ENCODE measurements around the gene VWA8. TPM values are rescaled to one million over a fixed set of nuclear protein-coding genes. Genes with fewer than 3 reads are reported as not detected.
"Not testable (repeated sequence)": the region's sequence is repeated elsewhere in the genome, so short reads cannot be mapped to it uniquely, and the experiment has no call there.

VWA8 gene
- total RNA-seq, 2 experiments from 2014 or later = 13.5 to 14.4 TPM

DNA sequence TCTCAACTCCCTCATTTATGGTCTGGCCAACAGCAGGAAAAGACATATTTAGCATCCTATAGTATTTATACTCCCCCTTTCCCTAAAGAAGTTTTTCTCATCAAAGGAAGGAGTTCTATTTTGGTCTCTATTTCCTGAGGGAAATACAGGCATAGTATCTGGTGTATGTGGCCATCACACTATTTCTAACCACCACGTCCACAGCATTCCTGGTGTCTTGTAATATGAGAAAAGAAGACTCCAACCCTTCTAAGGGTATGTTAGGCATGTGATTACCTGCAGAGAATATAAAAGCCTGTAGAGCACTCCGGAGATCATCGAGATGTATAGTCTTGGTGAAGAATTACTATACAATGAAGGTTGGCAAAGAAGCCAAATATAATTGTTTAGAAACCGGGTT is 137.4 kb downstream of the VWA8 start:
- H3K27ac Mint-ChIP-seq = no peak overlapping the region
- H3K4me3 Mint-ChIP-seq = no peak overlapping the region
- ChIA-PET POLR2A (no interaction called here), CTCF (no interaction called here)
- no peaks in the 10 kb centered on the region for H3K4me1 Mint-ChIP-seq
- no peaks in the 10 kb centered on the region for H3K9me3 Mint-ChIP-seq
- no peaks in the 10 kb centered on the region for H3K27me3 Mint-ChIP-seq
- no peak for DNase-seq
- peaks cover 6% of the 10 kb centered on the region for H3K36me3 Mint-ChIP-seq (ENCODE audit: low read depth)

DNA sequence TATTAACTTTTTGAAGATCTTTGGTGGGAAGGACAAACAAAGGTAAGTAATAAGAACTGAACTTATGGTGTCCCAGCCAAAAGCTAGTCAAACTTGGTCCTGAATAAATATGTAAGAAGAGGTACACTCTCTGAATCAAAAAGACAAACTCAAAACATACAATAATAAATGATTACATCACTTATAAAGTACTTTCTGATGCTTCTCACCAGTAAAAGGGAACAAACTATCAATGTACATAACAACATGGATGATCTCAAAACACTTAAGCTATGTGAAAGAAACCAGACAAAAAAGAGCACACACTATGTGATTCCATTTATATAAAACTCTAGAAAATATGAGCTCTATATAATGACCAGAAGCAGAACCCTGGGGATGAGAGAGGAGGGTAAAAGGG is 138.3 kb downstream of the VWA8 start:
- H3K27ac Mint-ChIP-seq = no peak overlapping the region
- DNase-seq = no peak
- POLR2A ChIA-PET = no interaction called here
- no peaks in the 10 kb centered on the region for H3K4me1 Mint-ChIP-seq
- no peak overlapping the region for H3K4me3 Mint-ChIP-seq
- CTCF ChIA-PET = no interaction called here
- H3K27me3 Mint-ChIP-seq = no peaks in the 10 kb centered on the region
- H3K9me3 Mint-ChIP-seq = no peaks in the 10 kb centered on the region
- H3K36me3 Mint-ChIP-seq (ENCODE audit: low read depth) = peaks cover 9% of the 10 kb centered on the region

DNA sequence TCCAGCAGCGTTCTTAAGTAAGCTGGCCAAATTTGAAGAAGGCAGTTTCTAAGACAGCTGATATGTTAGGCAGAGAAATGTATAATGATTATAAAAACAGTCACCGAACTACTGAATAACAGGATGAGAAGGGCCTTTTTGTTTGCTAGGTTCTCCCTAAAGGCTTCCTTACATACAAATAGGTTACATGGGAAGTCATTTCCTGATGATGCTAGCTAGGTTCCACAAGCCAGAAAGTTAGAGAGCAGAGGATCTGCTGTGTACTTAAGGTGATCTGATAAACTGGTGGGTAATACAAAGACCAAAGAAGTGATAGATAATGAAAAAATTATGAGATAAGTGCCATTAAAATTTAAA is 139.7 kb downstream of the VWA8 start:
- DNase-seq = no peak
- Mint-ChIP-seq H3K27ac (no peak overlapping the region), H3K4me3 (no peak overlapping the region), H3K9me3 (no peaks in the 10 kb centered on the region), H3K4me1 (no peaks in the 10 kb centered on the region), H3K36me3 (ENCODE audit: low read depth) (peaks cover 5% of the 10 kb centered on the region), H3K27me3 (no peaks in the 10 kb centered on the region)
- POLR2A ChIA-PET = no interaction called here
- CTCF ChIA-PET = no interaction called here

DNA sequence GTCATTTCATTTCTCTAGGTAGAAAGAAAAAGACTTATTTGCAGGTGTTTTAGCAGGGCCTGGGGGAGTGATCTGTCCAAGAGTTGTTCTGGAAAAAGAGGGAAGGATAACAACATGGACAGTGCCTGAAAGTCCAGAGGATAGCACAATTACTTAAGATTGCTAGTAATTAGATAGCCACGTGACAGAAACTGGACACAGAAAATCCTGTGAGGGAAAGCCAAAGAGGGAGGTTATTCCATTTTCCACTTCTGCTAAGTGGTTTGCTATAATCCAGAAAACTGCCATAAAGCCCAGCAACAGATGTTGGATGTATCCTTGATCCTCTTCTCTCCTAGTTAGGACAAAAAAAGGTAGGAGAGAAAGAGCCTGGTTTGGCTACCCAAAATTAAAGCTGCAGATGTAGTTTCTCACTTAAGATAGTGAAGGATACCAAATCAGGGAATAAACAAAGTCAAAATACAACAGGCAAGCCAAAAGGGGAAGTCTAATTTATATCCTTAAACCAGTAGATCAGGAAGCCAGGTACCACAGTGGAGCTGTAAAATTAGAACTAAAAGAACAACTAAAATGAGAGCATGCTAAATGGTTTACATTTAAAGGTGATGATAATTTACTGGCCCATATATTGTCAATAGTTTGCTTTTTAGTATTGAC is 140.2 kb downstream of the VWA8 start:
- ChIA-PET CTCF (no interaction called here), POLR2A (no interaction called here)
- no peaks in the 10 kb centered on the region for H3K27me3 Mint-ChIP-seq
- no peaks in the 10 kb centered on the region for H3K9me3 Mint-ChIP-seq
- DNase-seq = no peak
- H3K4me1 Mint-ChIP-seq = no peaks in the 10 kb centered on the region
- peaks cover 6% of the 10 kb centered on the region for H3K36me3 Mint-ChIP-seq (ENCODE audit: low read depth)
- H3K27ac Mint-ChIP-seq = no peak overlapping the region
- H3K4me3 Mint-ChIP-seq = no peak overlapping the region

DNA sequence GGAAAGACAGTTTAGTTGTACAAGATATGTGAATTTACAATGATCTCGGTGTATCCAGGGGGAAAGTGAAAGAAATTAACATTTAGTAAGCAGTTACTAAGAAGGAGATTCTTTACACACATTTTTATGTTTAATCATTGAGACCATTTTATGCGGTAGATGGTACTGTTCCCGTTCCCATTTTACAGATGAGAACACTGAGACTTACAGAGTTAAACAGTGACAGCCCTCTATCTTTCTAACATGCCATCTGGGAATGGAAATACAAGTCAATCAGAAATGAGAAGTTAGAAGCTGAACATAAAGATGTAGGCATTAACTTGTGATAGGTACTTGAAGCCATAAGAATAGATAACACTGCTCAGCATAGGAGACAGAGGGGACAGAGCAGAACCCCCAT is 144.9 kb downstream of the VWA8 start:
- POLR2A ChIA-PET = no interaction called here
- CTCF ChIA-PET = no interaction called here
- Mint-ChIP-seq H3K27ac (no peak overlapping the region), H3K27me3 (no peaks in the 10 kb centered on the region), H3K9me3 (no peaks in the 10 kb centered on the region), H3K4me1 (peaks cover 12% of the 10 kb centered on the region), H3K4me3 (no peak overlapping the region), H3K36me3 (ENCODE audit: low read depth) (peaks cover 20% of the 10 kb centered on the region)
- DNase-seq = no peak

DNA sequence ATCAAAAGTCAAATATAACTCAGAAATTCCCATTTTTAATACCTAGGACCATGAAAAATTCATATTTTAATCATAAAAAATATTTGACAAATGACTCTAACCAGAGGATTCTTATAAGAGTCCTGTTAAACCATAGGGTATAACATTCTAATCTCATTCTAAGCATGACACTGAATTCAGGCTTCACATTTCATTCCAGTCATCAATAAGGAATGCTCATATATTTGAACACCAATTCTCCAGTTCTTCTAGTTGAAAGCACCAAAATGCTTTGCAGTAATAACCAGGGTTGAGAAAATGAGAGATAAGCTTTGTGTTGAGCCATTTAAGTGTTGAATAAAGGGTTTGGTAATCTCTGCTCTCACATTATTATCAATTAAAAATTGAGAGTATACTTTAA is 147.5 kb downstream of the VWA8 start:
- ChIA-PET POLR2A (no interaction called here), CTCF (no interaction called here)
- no peak for DNase-seq
- Mint-ChIP-seq H3K27me3 (no peaks in the 10 kb centered on the region), H3K36me3 (ENCODE audit: low read depth) (peaks cover 36% of the 10 kb centered on the region), H3K4me3 (no peak overlapping the region), H3K9me3 (no peaks in the 10 kb centered on the region), H3K27ac (no peak overlapping the region), H3K4me1 (peaks cover 12% of the 10 kb centered on the region)

DNA sequence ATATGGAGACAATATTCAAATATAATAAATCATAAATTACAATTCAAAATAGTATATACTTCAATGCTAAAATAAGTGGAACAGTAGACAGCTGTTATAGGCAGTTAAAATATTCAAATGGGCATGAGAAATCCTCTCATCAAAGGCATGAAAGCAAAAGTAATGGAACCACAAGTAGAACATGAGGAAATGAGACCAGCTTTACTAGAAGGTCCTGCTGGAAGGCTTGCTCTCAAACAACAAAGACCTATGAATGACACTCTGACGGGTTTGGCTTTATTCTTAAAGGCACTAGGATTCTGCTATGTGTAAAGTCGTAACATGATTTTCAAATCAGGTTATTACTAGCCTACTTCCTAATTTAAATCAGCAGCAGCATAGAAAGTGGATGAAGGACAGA is 148.1 kb downstream of the VWA8 start:
- no peak overlapping the region for H3K4me3 Mint-ChIP-seq
- ChIA-PET CTCF (no interaction called here), POLR2A (no interaction called here)
- no peak for DNase-seq
- H3K27ac Mint-ChIP-seq = no peak overlapping the region
- no peaks in the 10 kb centered on the region for H3K27me3 Mint-ChIP-seq
- peaks cover 40% of the 10 kb centered on the region for H3K36me3 Mint-ChIP-seq (ENCODE audit: low read depth)
- H3K9me3 Mint-ChIP-seq = no peaks in the 10 kb centered on the region
- peaks cover 12% of the 10 kb centered on the region for H3K4me1 Mint-ChIP-seq

DNA sequence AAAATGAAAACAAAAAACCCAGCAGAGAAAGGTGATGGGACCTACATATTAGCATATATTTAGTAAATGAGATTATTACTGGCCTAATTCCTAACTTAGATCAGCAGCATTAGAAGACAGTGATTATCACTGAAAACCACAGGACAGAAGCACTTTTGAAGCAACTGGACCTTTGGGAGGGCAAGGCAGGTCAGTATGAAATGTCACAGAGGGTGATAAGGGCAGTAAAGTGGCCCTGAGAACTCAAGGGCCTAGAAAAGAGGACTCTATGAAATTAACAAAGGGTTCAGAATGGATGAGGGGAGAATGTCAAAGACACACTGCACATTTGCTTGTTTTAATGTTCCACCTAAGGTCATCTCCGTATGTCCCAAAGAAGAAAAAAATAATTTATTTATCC is 148.7 kb downstream of the VWA8 start:
- CTCF ChIA-PET = no interaction called here
- Mint-ChIP-seq H3K9me3 (no peaks in the 10 kb centered on the region), H3K36me3 (ENCODE audit: low read depth) (peaks cover 42% of the 10 kb centered on the region), H3K4me3 (no peak overlapping the region), H3K4me1 (peaks cover 12% of the 10 kb centered on the region), H3K27ac (no peak overlapping the region), H3K27me3 (no peaks in the 10 kb centered on the region)
- no peak for DNase-seq
- POLR2A ChIA-PET = no interaction called here

DNA sequence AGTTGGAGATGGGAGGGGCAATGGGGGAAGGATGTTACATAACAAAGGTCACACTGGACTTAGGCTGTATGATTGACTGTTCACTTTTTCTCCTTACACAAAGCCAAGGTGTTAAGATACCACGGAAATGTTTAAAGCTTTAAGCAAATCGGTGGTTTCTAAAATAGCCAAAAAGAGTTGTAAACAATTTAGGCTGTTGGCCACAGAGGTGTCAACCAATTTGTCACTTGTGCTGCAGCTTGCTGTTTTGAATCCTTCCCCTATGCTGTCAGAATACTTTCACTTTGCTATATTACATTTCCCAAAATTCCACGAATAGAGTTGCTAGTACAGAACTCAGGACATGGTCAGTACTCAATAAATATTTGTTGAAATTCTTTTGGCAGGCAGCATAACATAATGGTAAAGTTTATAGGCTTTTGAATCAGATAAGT is 149.3 kb downstream of the VWA8 start:
- CTCF ChIA-PET = no interaction called here
- H3K9me3 Mint-ChIP-seq = no peaks in the 10 kb centered on the region
- H3K4me3 Mint-ChIP-seq = no peak overlapping the region
- DNase-seq = no peak
- H3K27ac Mint-ChIP-seq = no peak overlapping the region
- POLR2A ChIA-PET = no interaction called here
- H3K36me3 Mint-ChIP-seq (ENCODE audit: low read depth) = peaks cover 47% of the 10 kb centered on the region
- no peaks in the 10 kb centered on the region for H3K27me3 Mint-ChIP-seq
- peaks cover 12% of the 10 kb centered on the region for H3K4me1 Mint-ChIP-seq

DNA sequence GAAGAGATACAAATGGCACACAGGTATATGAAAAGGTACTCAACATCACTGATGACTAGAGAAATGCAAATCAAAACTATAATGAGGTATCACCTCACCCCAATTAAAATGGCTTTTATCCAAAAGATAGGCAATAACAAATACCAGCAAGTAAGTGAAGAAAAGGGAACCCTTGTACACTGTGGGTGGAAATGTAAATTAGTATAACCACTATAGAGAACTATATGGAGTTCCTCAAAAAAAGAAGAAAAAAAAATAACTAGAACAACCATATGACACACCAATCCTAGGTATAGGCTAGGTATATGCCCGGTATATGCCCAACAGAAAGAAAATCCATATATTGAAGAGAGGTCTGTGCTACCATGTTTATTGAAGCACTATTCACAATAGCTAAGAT is 150.9 kb downstream of the VWA8 start:
- ChIA-PET CTCF (no interaction called here), POLR2A (no interaction called here)
- no peaks in the 10 kb centered on the region for H3K9me3 Mint-ChIP-seq
- H3K36me3 Mint-ChIP-seq (ENCODE audit: low read depth) = peaks cover 50% of the 10 kb centered on the region
- H3K27me3 Mint-ChIP-seq = no peaks in the 10 kb centered on the region
- no peak for DNase-seq
- no peak overlapping the region for H3K27ac Mint-ChIP-seq
- no peak overlapping the region for H3K4me3 Mint-ChIP-seq
- peaks cover 12% of the 10 kb centered on the region for H3K4me1 Mint-ChIP-seq

DNA sequence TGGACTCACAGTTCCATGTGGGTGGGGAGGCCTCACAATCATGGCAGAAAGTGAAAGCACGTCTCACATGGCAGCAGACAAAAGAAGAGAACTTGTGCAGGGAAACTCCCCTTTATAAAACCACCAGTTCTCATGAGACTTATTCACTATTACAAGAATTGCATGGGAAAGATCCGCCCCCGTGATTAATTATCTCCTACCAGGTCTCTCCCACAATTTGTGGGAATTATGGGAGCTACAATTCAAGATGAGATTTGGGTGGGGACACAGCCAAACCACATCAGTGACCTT is 157.5 kb downstream of the VWA8 start:
- H3K27me3 Mint-ChIP-seq, H3K27ac Mint-ChIP-seq, CTCF ChIA-PET, H3K4me1 Mint-ChIP-seq, POLR2A ChIA-PET, H3K4me3 Mint-ChIP-seq, DNase-seq: not testable (repeated sequence)
- peaks cover 13% of the 10 kb centered on the region for H3K9me3 Mint-ChIP-seq
- H3K36me3 Mint-ChIP-seq (ENCODE audit: low read depth) = peaks cover 54% of the 10 kb centered on the region

DNA sequence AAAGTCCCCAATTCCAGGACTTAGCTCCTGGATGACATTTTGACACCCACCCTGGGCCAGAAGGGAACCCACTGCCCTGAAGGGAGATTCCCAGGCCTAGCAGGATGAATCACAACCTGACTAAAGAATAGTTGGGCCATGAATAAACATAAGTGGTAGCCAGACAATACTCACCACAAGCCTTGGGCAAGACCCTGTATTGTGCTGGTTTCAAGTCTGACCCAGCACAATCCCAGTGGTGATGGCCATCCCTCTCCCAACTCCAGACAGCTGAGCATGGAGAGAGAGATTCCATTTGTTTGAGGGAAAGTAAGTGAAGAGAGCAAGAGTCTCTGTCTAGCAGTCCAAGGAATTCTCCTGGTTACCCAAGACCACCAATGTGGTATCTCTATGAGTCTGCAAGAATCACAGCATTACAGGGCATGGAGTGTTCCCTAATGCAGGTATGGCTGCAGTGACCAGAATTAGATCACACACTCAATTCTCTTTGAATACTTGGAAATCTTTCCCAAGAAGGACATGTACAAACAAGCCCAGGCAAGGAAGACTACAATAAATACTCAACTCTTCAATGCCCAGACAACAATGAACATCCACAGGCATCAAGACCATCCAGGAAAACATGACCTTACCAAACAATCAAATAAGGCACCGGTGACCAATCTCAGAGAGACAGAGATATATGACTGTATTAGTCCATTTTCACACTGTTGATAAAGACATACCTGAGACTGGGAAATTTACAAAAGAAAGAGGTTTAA is 158.0 kb downstream of the VWA8 start:
- H3K36me3 Mint-ChIP-seq (ENCODE audit: low read depth) = peaks cover 51% of the 10 kb centered on the region
- H3K27ac Mint-ChIP-seq = no peak overlapping the region
- ChIA-PET POLR2A (no interaction called here), CTCF (no interaction called here)
- no peaks in the 10 kb centered on the region for H3K27me3 Mint-ChIP-seq
- DNase-seq = no peak
- H3K4me3 Mint-ChIP-seq = no peak overlapping the region
- H3K9me3 Mint-ChIP-seq = peaks cover 13% of the 10 kb centered on the region
- H3K4me1 Mint-ChIP-seq = no peaks in the 10 kb centered on the region

DNA sequence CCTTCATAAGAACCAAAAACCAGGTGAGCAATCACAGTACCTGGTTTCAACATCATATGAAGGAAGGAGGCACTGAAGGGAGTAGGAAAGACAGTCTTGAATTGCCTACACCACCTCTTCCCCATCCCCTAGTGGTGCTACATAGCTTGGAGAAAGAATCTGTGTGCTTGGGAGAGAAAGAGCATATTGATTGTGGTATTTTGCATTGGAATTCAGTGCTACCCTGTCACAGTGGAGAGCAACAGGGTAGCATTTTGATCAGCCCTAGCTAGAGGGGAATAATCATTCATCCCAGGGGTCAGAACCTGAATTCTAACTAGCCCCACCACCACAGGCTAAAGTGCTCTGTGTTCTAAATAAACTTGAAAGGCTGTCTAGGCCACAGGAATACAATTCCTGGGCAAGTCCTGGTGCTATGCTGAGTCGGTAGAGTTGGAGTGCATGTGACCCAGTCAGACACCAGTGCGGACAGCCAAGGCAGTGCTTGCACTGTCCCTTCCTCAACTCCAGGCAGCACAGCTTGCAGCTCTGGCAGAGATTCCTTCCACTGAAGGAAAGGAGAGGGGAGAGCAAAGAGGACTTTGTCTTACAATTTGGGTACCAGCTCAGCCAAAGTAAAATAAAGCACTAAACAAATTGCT is 158.7 kb downstream of the VWA8 start:
- no peak for DNase-seq
- Mint-ChIP-seq H3K36me3 (ENCODE audit: low read depth) (peaks cover 46% of the 10 kb centered on the region), H3K27ac (no peak overlapping the region), H3K4me3 (no peak overlapping the region), H3K27me3 (no peaks in the 10 kb centered on the region), H3K9me3 (peaks cover 13% of the 10 kb centered on the region), H3K4me1 (no peaks in the 10 kb centered on the region)
- CTCF ChIA-PET = no interaction called here
- POLR2A ChIA-PET = no interaction called here

DNA sequence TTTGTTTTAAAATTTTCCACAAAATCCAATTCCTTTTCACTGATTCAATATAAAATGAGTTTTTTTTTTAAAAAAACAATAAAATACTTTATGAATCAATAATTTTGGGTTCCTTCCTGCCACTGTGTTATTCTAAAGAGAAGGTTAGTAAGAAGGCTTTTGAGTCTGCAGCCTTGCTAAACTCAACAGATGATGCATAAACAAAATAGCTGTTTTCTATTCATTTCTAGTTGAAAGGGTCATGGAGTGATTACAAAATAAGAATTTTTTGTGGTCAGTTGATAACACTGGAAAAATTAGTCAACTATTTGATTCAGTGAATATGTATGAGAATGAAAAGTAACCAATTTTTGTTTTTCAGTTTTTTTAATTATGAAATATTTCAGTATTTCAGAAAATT is 169.9 kb downstream of the VWA8 start:
- H3K4me3 Mint-ChIP-seq = no peak overlapping the region
- ChIA-PET CTCF (no interaction called here), POLR2A (no interaction called here)
- H3K9me3 Mint-ChIP-seq = no peaks in the 10 kb centered on the region
- no peak overlapping the region for H3K27ac Mint-ChIP-seq
- peaks cover 11% of the 10 kb centered on the region for H3K36me3 Mint-ChIP-seq (ENCODE audit: low read depth)
- H3K27me3 Mint-ChIP-seq = no peaks in the 10 kb centered on the region
- no peaks in the 10 kb centered on the region for H3K4me1 Mint-ChIP-seq
- DNase-seq = no peak
